Medulla oblongata (tissue), 1 donor: ENCODE measurements around the gene NDE1.
"Not testable (repeated sequence)": the region's sequence is repeated elsewhere in the genome, so short reads cannot be mapped to it uniquely, and the experiment has no call there.

Experiments used
- DNase-seq: peaks from one replicate; pipeline ENCODE4 v3.0.0-alpha.2; 2015; ENCODE audit errors: extremely low spot score

NDE1 gene

DNA sequence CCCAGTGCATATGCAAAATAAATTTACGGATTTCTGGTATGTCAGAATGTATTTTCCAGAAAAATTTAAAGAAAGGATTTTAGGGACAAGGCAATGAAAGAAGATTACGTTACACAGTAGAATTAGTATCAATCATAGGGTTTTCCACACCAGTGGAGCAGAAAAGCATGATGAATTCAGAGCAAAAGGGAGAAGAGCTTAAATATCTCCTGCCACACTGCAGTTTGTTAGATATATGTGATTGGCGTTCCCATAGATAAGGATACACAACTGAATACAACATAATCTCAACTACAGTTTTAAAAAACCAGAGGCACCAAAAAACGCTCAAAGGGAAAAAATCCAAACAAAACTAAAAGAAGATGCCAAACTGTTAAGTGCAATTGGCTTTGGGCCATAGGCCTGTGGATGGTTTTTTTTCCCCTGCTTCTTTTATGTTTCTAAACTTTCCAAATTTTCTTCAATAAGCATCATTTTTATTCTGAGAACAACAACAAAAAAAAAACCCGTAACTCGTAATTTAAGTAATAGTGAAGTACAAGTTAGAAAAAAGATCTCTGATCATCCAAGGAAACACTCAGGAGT lies 29.3 kb upstream of the NDE1 start:
- no peak for DNase-seq

- no peak for DNase-seq
Measured at GRCh38 chr16:15621456-15621855, 28.6 kb upstream of the NDE1 start.

DNA sequence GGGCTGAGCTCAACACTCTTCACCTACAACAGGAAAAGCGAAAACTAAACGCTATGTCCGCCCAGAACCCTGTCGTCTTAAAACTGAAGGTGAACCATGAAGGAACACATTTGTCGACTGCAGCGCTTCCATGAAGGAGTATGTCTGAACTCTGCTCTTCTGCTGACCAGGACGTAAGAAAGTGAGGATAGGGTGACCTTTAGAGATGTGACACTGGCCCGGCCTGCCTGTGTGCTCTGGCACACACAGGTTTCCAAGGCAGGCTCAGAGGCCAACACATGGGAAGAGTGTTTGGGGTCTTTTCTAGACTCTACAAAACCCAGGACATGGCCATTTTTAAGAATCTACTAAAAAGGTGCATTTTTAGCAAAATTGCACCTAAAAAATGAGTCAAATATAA lies 28.2 kb upstream of the NDE1 start:
- no peak for DNase-seq

DNA sequence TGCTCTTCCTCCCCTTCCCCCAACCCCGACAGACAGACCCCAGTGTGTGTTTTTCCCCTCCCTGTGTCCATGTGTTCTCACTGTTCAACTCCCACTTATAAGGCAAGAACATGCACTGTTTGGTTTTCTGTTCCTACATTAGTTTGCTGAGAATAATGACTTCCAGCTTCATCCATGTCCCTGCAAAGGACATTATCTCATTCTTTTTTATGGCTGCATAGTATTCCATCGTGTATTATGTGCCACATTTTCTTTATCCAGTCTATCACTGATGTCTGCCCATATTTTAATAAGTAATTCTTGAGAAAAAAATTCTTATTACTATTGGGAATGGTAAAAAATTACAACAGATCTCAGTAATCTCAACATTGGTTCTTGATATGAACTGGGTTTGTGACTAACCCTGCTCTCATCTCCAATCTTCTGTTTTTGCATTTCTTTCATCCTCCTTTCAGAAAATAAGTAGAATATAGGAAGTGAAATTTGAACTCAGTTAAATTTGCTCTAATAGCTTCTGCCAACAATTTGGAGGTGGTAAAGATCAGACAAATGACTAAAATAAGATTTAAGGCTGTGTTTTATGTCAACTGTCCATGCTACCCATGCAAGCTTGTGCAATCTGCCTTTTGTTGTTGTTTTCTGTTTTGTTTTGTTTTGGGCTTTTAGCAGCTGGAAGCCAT lies 18.2 kb upstream of the NDE1 start:
- no peak for DNase-seq

DNA sequence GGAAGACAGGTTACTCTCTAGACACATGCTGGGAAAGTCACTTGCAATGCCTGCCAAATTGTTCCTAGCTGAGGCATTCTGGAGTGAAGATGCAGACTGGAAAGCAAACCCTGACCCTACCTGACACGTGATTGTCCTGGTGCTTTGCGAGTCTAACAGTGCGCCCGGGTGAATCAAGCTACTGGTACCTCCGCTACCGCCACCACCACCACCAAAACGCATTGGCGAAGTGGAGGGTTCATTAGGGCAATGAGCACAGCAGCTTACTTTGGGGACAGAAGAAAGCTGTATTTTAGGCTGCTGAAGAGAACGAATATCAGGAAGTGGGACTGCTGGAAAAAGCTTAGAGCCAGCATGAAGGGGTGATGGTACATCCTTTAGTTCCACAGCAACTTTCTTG lies 14.1 kb upstream of the NDE1 start:
- DNase-seq: no peak

GRCh38 chr16:15636392-15636873 lies 13.6 kb upstream of the NDE1 start:
- no peak for DNase-seq

DNA sequence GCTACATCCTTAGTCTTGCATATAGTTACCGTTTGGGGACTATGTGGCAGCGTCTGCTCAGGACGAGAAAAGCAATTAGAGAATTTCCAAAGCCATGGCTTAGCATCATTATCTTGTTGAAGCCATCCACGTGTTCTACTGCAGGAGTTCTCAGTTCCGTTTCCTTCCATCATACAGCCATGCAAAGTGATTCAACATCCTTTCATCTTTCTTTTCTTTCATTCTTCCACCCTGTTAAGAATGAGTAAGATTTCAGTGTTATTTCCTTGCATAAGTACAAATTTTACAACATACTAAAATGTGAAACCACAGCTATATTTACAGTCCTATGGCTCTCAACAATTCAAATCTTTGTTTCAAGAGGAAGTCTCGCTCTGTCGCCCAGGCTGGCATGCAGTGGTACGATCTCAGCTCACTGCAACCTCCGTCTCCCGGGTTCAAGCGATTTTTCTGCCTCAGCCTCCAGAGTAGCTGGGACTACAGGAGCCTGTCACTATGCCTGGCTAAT lies 10.9 kb upstream of the NDE1 start:
- DNase-seq: no peak

- DNase-seq: no peak
Measured at GRCh38 chr16:15640966-15641365, 9.1 kb upstream of the NDE1 start.

DNA sequence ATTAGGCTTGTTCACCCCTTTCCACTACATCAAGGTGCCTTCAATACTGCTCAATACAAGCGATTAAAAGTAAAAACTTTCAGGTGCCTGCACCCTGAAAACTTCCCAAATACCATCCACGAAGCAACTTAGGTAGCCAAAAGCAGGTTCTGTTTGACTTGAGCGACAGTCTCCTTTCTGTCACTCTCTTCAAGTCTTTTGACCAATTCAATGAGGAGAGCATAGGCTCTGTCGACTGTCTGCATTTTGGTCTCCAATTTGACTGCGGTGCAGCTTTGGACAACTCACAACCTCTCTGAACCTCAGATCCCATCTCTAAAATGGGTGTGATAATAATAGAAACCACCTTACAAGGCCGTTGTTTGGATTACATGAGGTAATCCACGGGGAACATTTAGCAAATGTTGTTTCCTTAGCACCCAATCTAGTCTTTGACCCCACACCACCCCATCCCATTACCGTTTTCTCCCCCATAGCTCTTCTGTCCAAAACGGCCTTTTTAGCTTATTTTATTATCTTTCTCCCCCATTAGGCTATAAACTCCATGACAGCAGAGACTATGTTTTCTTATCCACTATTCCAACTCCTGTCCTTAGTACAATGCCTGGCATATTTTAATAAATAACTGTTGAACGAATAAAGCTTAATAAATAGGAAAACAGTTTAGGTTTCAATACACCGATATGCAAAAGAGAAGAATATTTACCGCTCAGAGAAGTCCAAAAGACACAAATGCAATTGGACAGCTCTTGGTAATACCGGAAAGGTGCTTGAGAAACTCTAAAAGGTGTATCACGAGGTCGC lies 8.1 kb upstream of the NDE1 start:
- no peak for DNase-seq

DNA sequence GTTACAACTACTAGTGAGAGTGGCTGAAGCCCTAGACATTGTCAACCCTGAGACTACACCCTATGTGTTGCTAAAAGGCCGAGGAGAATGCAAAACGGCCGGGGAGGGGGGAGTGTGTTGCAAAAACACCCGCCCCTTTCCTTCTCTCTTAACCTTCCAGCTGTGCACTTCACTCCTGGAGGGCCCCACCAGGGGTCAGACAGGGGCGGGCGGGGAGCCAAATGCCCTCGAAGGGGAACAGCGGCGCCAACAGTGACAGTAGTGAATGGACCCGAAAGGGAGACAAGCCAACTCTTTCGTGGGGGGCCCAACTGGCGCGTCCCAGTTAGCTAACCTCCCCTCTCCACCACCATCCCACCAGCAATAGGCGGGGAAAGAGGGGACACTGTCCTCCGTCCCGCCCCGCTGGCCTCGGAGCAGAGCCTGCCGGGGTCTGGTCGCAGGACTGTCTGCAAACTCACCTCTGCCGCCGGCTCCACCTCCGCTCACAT lies 7.4 kb upstream of the NDE1 start:
- peak; percentile 54 for DNase-seq

GRCh38 chr16:15643048-15643945 lies 6.7 kb upstream of the NDE1 start, which contains the start of gene MARF1:
Gene MARF1, minus strand, starts transcription at chr16:15643154. Its CDS starts 3,921 bp downstream, at chr16:15639233.
- peak; percentile 96 for DNase-seq

DNA sequence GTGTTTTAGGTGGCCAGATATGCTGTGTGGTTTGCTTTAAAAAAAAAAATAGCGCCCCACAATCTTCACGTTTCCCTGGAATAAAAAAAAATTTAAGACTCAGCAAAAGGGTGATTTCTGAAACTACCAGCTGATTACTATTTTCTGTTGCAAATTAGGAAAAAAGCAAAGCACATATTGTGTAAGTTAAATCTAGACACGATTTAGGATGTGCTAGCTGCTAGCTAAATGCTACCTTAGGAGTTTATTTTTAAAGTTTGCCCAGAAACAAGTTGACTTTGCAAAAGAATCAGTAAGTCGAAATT lies 6.1 kb upstream of the NDE1 start:
- DNase-seq: no peak

GRCh38 chr16:15644267-15644961 lies 5.6 kb upstream of the NDE1 start:
- DNase-seq: no peak

- DNase-seq: not testable (repeated sequence)
Measured at GRCh38 chr16:15644962-15645465, 5.0 kb upstream of the NDE1 start.

DNA sequence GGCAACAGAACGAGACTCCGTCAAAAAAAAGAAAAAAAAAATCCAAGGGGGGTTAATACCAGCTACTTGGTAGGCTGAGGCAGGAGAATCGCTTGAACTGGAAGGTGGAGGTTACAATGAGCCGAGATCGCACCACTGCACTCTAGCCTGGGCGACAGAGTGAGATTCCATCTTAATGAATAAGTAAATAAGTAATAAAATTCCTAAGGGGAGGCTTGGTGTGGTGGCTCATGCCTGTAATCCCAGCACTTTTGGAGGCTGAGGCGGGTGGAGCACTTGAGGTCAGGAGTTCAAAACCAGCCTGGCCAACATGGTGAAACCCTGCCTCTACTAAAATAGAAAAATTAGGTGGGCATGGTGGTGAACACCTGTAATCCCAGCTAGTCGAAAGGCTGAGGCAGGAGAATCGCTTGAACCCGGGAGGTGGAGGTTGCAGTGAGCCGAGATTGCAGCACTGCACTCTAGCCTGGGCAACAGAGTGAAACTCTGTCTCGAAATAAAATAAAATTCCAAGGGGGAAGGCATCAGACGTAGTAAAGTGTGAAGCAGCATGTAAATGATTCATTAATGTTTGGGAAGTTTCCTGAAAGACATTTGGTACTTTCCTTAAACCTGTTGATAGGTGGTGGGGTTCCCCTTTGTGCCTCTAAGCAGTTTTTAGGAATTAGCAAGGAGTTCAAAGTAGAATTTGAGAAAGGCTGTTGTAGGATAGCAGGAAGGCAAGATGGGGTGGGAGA lies 3.3 kb upstream of the NDE1 start:
- DNase-seq: not testable (repeated sequence)

DNA sequence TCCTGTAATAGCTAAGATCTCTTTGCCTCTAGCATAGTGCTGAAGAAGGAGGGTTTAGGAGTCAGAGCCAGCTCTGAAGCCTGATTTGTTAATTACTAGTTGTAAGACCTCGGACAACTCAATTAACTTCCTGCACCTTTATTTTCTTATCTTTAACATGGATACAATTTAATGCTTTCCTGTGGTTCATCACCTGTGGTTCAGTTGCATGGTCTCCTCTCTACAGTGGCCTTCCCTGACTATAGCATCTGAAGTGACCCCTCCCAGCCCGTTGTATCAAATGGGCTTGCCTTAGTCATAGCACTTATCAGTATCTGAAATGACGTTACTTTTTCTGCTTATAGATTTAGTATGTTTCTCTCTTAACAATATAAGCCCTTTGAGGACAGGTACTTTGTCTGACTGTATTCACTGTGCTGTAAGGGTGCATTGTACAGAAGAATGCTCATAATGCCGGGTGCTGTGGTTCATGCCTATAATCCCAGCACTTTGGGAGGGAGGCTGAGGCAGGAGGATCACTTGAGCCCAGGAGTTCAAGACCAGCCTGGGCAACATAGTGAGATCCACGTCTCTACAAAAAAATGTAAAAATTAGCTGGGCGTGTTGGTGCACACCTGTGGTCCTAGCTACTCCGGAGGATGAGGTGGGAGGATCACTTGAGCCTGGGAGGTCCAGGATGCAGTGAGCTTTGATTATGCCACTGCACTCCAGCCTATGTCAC lies 2.6 kb upstream of the NDE1 start:
- DNase-seq: no peak

GRCh38 chr16:15648135-15648730 lies 1.8 kb upstream of the NDE1 start:
- no peak for DNase-seq

- DNase-seq: not testable (repeated sequence)
Measured at GRCh38 chr16:15649311-15649710, 734 bp upstream of the NDE1 start.

GRCh38 chr16:15649727-15650018 lies 372 bp upstream of the NDE1 start:
- no peak for DNase-seq
